GM10266 (cell line): ENCODE results near the gene FAT1.

ENCODE experiments used
- DNase-seq: peaks from one replicate; pipeline ENCODE4 v3.0.0; 2012; ENCODE audit errors: extremely low spot score
- CTCF ChIP-seq: IDR thresholded peaks from 2 replicates; pipeline ENCODE4 v1.5.1; 2012; ENCODE audit warnings: mild to moderate bottlenecking, low read depth; ENCODE audit not compliant: control insufficient read depth, insufficient read depth; ENCODE audit errors: missing control alignments

FAT1 gene

GRCh38 chr4:186592966-186593586 lies 130.6 kb downstream of the FAT1 start:
- no peak for TF ChIP-seq CTCF
- DNase-seq: no peak

- TF ChIP-seq CTCF: no peak
- no peak for DNase-seq
Measured at GRCh38 chr4:186592445-186592844, 131.2 kb downstream of the FAT1 start.

- no peak for DNase-seq
- TF ChIP-seq CTCF: no peak
Measured at GRCh38 chr4:186591651-186592050, 132.0 kb downstream of the FAT1 start.

- DNase-seq: no peak
- TF ChIP-seq CTCF: no peak
Measured at GRCh38 chr4:186588503-186588902, 135.2 kb downstream of the FAT1 start.

- DNase-seq: peak; percentile 39
- peak; percentile 87 for TF ChIP-seq CTCF
Measured at GRCh38 chr4:186587416-186588018, 136.1 kb downstream of the FAT1 start.

- no peak for TF ChIP-seq CTCF
- DNase-seq: no peak
Measured at GRCh38 chr4:186586205-186586604, 137.5 kb downstream of the FAT1 start.

- DNase-seq: no peak
- no peak for TF ChIP-seq CTCF
Measured at GRCh38 chr4:186584912-186585311, 138.7 kb downstream of the FAT1 start.
